A549 (cell line): ENCODE results near the gene RFPL2. TPM values are rescaled to one million over a fixed set of nuclear protein-coding genes. Genes with fewer than 3 reads are reported as not detected.
"Not testable (repeated sequence)": the region's sequence is repeated elsewhere in the genome, so short reads cannot be mapped to it uniquely, and the experiment has no call there.

ENCODE experiments used
- ATAC-seq, 2 experiments: fragments of 200-7000 bp in 1 of 2; fragments of >200 bp in 1 of 2; cut with Nextera tagmentation in 1 of 2; cut with Tn5 transposase in 1 of 2; 3 replicates each; pipeline versions ENCODE4 v1.8.0 to v1.9.1; 2018 to 2020; ENCODE audit warnings: mild to moderate bottlenecking in 1 of 2, moderate library complexity in 1 of 2
- CTCF ChIA-PET: fragments of 300-600 bp; sonication (Branson Sonifier 250); formaldehyde crosslinking; extraction: SDS; loops from one replicate; lab custom pipeline; 2021; ENCODE audit warnings: antibody characterized with exemption, inconsistent platforms; lab: Yijun Ruan, JAX
- POLR2A ChIA-PET: fragments of 350-600 bp; formaldehyde crosslinking; extraction: SDS; loops from one replicate; lab custom pipeline; 2021; ENCODE audit warnings: antibody characterized with exemption, inconsistent platforms; lab: Yijun Ruan, JAX
- DNase-seq, 2 experiments: peaks; one replicate each; pipeline versions ENCODE4 v3.0.0 to v3.0.0-alpha.2; 2011 to 2016; ENCODE audit warnings: low read depth in 1 of 2, low spot score in 1 of 2
- FAIRE-seq: peaks from 2 replicates; lab custom pipeline; 2011; peaks lifted over from hg19 to GRCh38; lab: Jason Lieb, UNC
- H3K27ac ChIP-seq, 2 experiments: fragments of >200 bp; sonication (Bioruptor Twin); formaldehyde crosslinking; 3 replicates each; pipeline ENCODE4 v1.5.1; 2016 to 2017
- H3K4me1 ChIP-seq: fragments of >200 bp; sonication (Bioruptor Twin); formaldehyde crosslinking; 3 replicates; pipeline ENCODE4 v1.6.1; 2016
- H3K4me2 ChIP-seq: fragments of >200 bp; sonication (Bioruptor Twin); formaldehyde crosslinking; 3 replicates; pipeline ENCODE4 v1.6.1; 2016
- H3K4me3 ChIP-seq: fragments of >200 bp; sonication (Bioruptor Twin); formaldehyde crosslinking; 3 replicates; pipeline ENCODE4 v1.5.1; 2016
- H3K9me3 ChIP-seq: fragments of >200 bp; sonication (Bioruptor Twin); formaldehyde crosslinking; 3 replicates; pipeline ENCODE4 v1.6.1; 2016
- EHMT2 ChIP-seq: fragments of 200-600 bp; sonication (generic); IDR thresholded peaks from 2 replicates; pipeline ENCODE4 v1.6.1; 2016; ENCODE audit warnings: antibody characterized with exemption, low read depth, mild to moderate bottlenecking, moderate library complexity
- HDAC2 ChIP-seq: fragments of 200-600 bp; sonication (generic); IDR thresholded peaks from 2 replicates; pipeline ENCODE4 v1.6.1; 2016
- HMGXB4 ChIP-seq: fragments of 250-450 bp; sonication (Bioruptor Pico); IDR thresholded peaks from 2 replicates; pipeline ENCODE4 v1.5.0; 2021; ENCODE audit warnings: mild to moderate bottlenecking, moderate library complexity, borderline replicate concordance
- HOXB5 ChIP-seq: fragments of 250-450 bp; sonication (Bioruptor Pico); IDR thresholded peaks from 2 replicates; pipeline ENCODE4 v1.5.0; 2020; ENCODE audit warnings: mild to moderate bottlenecking, moderate library complexity
- JUN ChIP-seq, 2 experiments: fragments of >200 bp; sonication (Bioruptor Twin); formaldehyde crosslinking; IDR thresholded peaks; 2 replicates in 1 of 2; 3 replicates in 1 of 2; pipeline ENCODE4 v1.6.1; 2016 to 2017
- NR3C1 ChIP-seq: fragments of >200 bp; sonication (Bioruptor Twin); formaldehyde crosslinking; IDR thresholded peaks from 3 replicates; pipeline ENCODE4 v1.6.1; 2017
- PBX3 ChIP-seq: IDR thresholded peaks from 2 replicates; pipeline ENCODE4 v1.6.1; 2012
- REST ChIP-seq: fragments of 200-600 bp; sonication (generic); IDR thresholded peaks from 2 replicates; pipeline ENCODE4 v1.6.1; 2016; ENCODE audit warnings: antibody characterized with exemption, mild to moderate bottlenecking, moderate library complexity
- WGBS: methylation state at CpG from one replicate; pipeline ENCODE4 v1.1.6; 2017; ENCODE audit errors: missing lambda C conversion rate; 5-methylcytosine and 5-hydroxymethylcytosine counted together
- polyA plus RNA-seq, 4 experiments: library from polyadenylated mRNA; depleted of rRNA in 3 of 4; stranded (reverse); fragments of >200 nt; fragmentation: RNase III in 1 of 4; extraction: RNeasy Plus Mini Kit Qiagen cat#74134 plus additional on column Dnase treatment in 1 of 4; gene quantifications; 2 replicates in 3 of 4; 3 replicates in 1 of 4; pipeline ENCODE4 v1.2.3, GENCODE V29; 2011 to 2017

The RFPL2 gene
- polyA plus RNA-seq, 2 of the 4 experiments (the other 2 are of a cell fraction), result 0.19 to 0.25 TPM

- no peak for FAIRE-seq
These were observed 39.2 kb downstream of the RFPL2 start for GRCh38 chr22:32165681-32166080.

GRCh38 chr22:32164075-32164860 is 40.6 kb downstream of the RFPL2 start:
- no peak for FAIRE-seq
- no peaks in the 10 kb centered on the region for H3K4me1 ChIP-seq
- no peaks in the 10 kb centered on the region for H3K9me3 ChIP-seq
- ChIA-PET POLR2A (no interaction called here), CTCF (no interaction called here)
- 64% methylated on average over 2 of the region's 6 CpGs for WGBS
- DNase-seq, result no peak
- TF ChIP-seq REST, result no peak
- no peak for TF ChIP-seq HDAC2
- no peak overlapping the region for H3K4me3 ChIP-seq
- ATAC-seq, result no peak
- no peak overlapping the region for H3K4me2 ChIP-seq
- no peak overlapping the region for H3K27ac ChIP-seq

More at GRCh38 chr22:32165681-32166080, 39.2 kb downstream of the RFPL2 start:
- no peaks in the 10 kb centered on the region for H3K4me1 ChIP-seq
- H3K27ac ChIP-seq, result no peak overlapping the region
- ChIA-PET CTCF (interaction anchor here (1.0 kb wide), 1 partner anchor 50 kb away, joined by 3 read pairs; no protein-coding TSS in a partner anchor), POLR2A (no interaction called here)
- DNase-seq (no peak), ATAC-seq (no peak)
- no peak overlapping the region for H3K4me2 ChIP-seq
- no peaks in the 10 kb centered on the region for H3K9me3 ChIP-seq
- H3K4me3 ChIP-seq, result no peak overlapping the region
- TF ChIP-seq PBX3, result no peak
- TF ChIP-seq EHMT2, result no peak
- TF ChIP-seq NR3C1, result no peak
- no peak for TF ChIP-seq JUN (IDR thresholded peaks at IDR 0.05)
- no peak for TF ChIP-seq REST
- TF ChIP-seq HOXB5 (CRISPR knock-in tag), result no peak
- TF ChIP-seq HMGXB4 (CRISPR knock-in tag), result no peak
- 46% methylated on average over 6 of the region's 6 CpGs for WGBS

- H3K4me2 ChIP-seq, H3K4me1 ChIP-seq, ATAC-seq, DNase-seq, H3K4me3 ChIP-seq, FAIRE-seq, POLR2A ChIA-PET, CTCF ChIA-PET, H3K9me3 ChIP-seq, H3K27ac ChIP-seq: not testable (repeated sequence)
- 49% methylated on average over 5 of the region's 5 CpGs for WGBS
These were observed 44.5 kb downstream of the RFPL2 start for GRCh38 chr22:32160411-32160810.
